Dedifferentiated amniotic fluid mesenchymal stem cell (primary cell): ENCODE measurements around the gene GLO1.
A peak's percentile ranks its signal among the peaks of the same experiment; 100 is the strongest.

Source experiments
- DNase-seq: peaks from one replicate; pipeline ENCODE4 v3.0.0-alpha.2; 2016; ENCODE audit errors: extremely low spot score

GLO1 gene

DNA sequence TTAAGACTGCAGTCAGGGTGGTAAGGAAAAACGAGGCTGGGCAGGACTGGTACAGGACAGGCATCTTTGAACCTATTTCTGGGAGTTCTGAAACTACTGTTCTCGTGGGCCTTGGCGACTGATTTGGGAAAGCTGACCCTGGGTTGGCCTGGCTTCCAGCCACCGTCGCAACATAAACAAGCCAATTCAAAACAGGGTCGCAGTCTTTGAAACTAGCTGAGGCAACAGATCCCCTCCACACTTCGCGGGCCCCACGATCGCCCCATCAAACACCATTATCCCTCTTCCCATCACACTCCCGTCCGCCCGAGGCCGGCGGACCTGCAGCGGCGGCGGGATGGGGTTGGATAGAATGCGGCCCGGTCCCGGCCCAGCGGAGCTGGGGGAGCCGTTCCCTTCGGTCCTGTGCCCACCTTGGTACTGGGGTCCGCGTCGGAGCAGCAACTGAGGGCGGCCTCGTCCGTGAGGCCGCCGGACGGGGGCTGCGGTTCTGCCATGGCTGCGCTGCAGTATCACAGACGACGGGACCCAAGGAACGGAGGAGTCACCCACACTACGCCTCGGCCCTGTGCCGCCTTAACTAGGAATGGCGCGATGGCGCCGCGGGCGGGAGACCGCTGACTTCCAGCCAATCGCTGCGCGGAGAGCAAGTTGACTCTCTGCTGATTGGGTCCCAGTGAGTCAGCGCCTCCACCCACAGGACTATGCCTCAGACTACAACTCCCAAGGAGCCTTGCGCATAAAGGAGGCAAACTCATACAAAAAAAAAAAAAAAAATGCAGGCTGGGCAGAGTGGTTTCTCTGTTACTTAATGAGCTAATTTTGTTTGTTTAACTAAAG is at the start of gene GLO1:
Gene GLO1, minus strand, starts transcription at position 588 of the 840 bp plus-strand sequence. Its CDS starts 91 bp downstream, at position 497.
- peak; percentile 99 for DNase-seq

DNA sequence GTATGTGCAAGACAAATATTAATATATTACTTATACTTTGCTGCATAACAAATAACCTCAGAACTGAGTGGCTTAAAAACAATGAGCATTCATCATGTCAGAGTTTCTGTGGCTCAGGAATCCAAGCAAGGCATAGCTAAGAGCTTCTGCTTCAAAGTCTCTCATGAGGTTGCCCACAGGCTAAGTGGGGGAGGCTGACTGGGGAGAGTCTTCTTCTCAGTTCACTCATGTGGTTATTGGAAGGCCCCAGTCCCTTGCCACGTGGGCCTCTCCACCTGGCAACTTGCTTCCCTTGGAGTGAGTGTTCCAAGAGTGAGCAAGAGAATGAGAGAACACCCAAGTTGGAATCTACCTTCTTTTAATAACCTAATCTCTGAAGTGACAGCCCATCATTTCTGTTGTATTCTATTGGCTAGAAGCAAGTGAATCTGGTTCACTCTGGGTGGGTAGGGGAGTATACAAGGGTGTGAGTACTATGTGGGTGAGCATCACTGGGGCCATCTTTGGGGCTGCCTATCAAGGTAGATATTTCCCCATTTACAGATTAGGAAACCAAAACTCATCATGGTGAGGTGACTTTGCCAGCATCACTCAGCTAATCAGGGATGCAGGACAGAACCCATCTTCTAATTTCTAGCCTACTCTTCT is 48.1 kb upstream of the GLO1 start:
- no peak for DNase-seq

DNA sequence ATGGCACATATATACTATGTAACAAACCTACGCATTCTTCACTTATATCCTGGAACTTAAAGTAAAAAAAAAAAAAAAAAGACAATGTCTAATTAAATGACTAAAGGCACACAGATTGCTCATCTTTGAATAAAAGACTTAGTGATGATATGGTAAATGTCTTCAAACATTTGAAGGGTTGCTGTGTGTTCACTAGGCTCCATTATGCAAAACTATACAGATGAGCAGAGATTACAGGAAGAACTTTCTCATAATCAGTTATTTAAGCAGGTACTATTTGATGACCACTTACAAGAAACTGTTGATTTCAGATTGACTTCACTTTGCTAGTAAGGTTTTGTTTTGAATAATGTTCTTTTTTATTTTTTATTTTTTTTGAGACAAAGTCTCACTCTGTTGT is 46.5 kb upstream of the GLO1 start:
- DNase-seq: no peak

DNA sequence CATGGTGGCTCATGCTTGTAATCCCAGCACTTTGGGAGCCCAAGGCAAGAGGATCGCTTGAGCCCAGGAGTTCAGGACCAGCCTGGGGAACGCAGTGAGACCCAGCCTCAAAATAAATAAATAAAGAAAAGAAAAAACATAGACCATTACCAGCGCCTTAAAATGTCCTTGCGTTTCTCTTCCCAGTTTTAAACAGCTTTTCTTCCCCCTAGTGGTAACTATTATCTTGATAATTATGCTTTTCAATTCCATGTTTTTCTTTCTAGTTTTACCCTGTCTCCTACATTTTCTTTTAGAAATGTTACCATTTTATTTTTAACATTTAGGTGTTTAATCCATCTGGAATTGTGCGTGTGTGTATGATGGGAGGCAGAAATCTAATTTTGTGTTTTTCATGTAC is 36.6 kb upstream of the GLO1 start:
- no peak for DNase-seq

DNA sequence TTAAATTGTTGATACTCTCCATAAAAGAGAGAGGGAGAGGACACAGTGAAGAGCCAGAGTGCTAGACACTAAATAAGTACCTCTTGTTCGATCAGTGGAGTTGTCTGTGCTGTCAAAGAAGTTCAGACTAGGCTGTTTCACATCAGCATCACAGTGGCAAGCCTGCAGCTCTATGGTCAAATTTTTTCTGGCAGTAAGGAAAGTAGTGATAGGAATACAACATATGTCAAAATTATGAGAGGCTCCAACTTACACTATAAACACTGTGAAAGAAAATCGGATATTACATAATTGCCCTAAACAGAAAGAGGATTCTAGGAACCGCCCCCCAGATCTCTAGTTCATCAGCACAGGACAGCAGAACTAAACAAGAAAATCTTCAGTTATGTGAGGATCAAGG is 35.3 kb upstream of the GLO1 start:
- DNase-seq: no peak

DNA sequence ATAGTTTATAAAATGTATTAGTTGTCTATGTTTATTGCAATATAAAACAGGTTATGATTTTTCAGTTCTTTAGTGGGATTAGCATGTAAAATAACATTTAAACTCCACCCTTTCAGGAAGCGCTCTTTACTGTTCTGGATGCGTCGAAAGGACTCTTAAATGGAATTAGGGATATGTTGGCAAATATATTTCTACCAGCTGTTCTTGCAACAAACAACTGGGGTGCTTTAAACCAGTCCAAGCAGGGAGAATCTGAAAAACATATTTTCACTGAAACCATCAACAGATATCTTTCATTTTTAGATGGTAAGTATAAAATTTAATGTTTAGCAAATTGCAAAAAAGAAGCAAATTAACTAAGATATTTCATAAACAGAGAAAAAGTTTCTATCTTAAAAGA is 34.0 kb upstream of the GLO1 start:
- no peak for DNase-seq

DNA sequence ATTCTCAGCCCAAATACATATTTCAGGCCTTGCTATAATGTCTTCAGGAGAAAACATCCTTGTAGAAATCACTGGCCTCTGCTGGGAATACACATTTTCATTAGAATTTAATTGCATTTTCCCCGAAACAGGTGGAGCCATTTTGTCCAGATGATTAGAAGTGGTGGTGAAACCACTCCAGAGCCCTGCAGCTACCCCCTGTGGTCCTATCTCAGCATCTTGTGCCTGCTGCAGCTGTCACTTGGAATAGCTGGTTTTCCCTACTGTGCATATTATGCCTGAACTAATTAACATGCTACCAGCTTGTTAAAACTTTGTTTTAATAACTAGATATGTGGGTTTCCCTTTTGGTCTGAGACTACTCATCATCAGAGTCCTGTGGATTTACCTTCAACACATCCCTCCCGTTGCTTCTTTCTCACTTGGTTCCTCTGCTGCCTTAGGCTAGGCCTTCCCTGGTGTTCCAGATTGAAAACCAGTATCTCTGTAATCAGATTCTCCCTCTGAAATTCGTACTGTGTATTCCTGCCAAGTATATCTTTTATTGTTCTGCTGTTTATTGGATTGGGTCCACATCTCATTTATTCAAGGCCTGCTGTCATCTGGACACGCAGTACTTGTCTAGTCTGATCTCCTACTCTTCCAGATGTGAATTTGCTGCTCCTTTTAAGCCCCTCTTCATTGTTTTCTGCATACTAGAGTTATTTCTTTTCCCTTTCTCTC is 27.4 kb upstream of the GLO1 start:
- DNase-seq: no peak

DNA sequence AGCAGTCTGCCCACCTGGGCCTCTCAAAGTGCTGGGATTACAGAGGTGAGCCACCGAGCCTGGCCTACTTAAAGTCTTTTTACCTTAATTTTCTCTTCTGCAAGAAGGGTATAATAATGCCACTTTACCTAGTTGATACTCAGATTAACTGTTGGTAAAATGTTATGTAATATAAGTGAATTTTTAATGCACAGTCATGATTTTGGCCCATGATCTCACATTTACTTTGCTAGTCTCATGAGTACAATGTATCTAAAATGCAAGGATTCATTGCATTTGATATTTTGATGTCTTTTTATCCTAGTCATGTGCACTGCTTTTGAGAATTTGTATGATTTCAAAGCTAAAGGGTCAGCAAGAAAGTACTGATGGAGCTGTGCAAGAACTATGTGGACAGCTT is 25.3 kb upstream of the GLO1 start:
- no peak for DNase-seq

DNA sequence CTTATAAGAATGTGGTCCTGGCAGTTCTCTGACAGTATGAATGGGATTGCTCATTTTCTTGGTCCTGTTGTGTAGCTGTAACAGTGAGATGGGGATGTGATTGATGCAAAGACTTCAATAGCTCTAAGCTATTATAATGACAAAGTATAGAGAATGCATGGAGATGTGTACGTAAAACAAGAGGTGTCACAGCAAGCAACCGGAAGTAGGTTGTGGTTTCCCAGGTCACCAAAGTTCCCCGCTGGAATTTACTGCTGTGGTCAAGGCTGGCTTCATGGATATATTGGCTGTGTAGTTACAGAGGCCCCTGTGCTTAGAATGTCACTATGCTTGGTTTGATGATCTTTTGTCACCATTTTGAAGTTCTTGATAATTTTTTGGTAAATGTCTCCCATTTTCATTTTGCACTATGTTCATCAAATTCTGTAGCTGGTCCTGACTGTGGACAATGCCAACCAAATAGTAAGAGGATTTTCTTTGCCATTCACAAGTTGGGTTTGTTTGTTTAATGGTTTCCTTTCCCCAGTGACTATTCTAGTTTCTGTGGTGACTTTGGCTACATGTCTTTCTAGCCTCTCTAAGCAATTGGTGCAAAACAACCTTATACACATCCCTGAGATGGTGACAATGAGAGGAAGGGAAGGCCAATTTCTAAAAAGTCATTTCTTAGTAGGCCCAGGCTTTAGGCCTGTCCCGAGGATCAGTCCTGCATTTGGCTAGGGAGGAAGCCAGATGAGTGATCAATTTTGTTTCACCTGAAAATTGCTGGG is 22.7 kb upstream of the GLO1 start:
- DNase-seq: no peak

DNA sequence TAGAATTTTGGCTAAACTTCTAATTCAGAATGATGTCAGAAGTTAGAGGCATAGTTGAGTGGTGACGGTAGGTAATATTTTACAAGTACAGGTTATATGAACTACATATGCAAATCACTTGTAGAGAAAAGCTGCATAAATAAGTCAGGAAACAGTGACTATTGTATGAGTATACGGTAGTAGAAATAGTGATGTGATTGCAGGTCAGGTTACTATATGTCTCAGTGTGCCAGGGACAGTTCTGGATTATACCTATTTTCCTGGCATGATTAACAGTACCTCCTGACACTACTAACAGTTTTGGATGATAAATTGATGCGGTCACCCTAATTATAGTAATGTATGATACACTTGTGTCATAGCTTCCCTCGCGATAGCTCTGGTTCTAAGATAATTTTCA is 21.4 kb upstream of the GLO1 start:
- no peak for DNase-seq

DNA sequence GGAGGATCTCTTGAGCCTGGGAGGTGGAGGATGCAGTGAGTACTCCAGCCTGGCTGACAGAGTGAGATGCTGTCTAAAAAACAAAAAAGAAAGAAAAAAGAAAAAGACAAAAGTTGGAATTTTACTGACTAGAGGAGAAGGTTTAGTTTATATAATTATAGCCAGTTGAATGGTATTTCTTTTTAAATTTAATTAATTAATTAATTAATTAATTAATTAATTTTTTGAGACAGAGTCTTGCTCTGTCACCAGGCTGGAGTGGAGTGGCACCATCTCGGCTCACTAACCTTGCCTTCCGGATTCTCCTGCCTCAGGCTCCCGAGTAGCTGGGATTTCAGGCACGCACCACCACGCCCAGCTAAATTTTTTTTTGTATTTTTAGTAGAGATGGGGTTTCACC is 20.8 kb upstream of the GLO1 start:
- DNase-seq: no peak

DNA sequence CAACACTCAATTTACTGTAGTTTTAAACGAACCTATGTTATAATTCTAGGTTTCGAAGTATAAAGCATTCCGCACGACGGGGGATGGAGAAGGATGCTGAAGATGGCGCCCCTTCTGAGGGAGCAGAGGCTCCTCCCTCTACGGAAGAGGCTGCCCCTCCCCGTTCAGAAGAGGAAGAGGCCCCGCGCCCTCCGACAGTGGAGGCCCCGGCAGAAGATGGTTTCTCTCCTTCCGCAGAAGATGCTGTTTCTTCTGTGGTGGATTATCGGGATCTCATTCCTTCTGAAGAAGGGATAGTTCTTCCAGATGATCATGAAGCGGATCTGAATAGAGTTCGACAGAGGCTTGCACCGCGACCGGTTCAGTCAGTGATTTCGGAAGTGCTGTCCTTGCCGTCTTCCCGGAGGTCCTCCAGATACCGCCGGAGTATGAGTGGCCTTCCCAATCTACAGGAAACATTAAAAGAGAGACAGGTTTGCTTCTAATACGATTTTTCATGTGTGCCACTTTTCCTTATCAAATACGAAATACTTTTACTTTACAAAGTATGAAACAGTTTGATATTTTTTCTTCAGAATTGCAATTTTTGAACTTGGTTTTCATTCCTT is 19.9 kb upstream of the GLO1 start:
- DNase-seq: no peak

DNA sequence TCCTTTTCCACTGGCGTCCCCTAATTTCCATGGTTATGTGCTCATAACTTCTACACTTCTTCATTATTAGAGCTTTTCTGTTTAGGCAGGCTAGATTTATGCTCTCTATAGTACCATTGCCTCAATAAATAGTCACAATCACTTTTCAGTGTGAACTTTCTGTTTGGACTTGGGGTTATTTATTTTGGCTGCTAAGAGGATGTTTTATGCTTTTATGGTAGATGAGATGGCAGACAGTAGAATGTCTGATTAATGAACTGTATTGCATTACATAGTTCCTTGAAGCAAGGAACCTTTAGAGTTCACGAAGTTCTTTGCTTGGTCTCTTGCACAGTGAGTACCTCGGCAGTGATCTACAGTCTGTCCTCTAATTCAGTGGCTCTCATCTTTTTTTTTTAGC is 19.1 kb upstream of the GLO1 start:
- DNase-seq: no peak

DNA sequence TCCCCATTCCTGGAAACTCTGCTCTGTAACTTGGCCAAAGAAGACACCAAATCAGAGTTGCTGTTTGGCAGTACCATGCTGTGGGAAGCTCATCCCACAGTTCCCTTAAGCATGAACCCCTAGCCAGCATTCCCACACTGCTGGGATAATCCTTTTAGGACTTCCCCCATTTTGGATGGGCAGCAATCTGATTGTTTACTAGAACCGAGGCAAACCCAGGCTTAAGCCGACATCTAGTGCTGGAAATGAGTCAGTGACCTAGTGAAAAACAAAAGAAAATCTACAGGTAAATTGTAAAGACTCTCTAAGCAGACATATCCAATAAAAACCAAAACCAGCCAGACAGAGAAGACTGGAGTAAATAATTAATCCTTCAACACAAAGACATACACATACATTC is 17.4 kb upstream of the GLO1 start:
- no peak for DNase-seq

DNA sequence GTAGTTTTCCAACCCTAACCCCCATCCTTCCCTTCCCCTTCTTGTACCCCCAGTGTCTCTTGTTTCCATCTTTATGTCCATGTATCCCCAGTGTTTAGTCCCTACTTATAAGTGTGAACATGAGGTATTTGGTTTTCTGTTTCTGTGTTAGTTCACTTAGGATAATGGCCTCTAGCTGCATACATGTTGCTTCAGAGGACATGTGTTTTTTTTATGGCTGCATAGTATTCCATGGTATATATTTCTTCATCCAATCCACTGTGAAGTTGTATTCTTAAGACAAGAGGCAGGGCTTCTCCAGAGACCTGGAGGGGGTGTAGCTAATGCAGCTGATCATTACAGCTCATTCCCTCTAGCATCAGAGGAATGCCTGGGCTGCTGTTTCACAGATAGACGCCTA is 16.4 kb upstream of the GLO1 start:
- no peak for DNase-seq

DNA sequence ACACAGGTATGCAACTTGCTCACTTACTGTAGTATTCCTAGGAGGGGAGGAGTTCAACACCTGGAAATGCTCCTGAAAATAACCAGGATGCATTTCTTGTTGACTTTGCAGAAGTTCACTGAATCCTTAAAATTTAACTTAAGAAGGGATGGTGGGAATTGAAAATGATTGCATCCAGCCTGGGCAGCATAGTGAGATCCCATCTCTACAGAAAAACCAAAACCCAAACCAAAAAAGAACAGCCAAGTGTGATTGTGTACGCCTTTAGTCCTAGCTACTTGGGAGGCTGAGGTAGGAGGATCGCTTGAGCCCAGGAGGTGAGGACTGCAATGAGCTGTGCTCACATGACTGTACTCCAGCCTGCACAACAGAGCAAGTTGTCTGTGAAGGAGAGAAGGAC is 13.9 kb upstream of the GLO1 start:
- DNase-seq: no peak

DNA sequence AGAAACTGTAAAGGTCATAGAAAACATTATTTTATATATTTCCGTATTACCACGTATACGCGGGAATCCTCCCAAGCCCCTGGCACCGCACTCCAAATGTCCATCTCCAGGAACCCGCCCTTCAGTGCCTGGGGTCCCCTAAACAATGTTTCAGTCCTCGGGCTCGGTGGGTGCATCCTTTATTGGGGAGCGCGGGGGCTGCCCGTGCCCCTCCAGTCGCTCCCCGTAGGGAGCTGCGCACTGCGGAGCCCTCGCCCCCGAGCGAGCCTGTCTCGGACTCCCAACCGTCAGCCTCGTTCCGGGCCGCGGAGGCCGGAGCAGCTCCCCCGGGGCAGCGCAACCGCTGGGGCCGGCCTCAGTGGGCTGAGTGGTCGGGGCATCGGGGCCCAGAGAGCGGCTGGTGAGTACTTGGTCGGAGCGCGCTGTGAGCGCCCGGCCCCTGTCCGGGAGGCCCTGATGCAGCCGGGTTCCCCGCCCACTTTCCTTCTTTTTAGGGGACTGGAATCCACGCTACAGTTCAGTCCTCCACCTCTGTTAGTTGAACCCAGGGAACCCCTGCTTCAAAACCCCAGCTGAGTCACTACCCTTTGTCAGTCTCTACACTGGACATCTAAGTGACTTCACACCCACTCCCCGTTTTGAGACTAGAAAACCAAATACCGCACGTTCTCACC is 12.2 kb upstream of the GLO1 start, which contains the start of gene DNAH8:
Gene DNAH8, plus strand, starts transcription at position 296 of the 674 bp plus-strand sequence. CDS start 7,499 bp downstream, outside the sequence.
- DNase-seq: no peak

DNA sequence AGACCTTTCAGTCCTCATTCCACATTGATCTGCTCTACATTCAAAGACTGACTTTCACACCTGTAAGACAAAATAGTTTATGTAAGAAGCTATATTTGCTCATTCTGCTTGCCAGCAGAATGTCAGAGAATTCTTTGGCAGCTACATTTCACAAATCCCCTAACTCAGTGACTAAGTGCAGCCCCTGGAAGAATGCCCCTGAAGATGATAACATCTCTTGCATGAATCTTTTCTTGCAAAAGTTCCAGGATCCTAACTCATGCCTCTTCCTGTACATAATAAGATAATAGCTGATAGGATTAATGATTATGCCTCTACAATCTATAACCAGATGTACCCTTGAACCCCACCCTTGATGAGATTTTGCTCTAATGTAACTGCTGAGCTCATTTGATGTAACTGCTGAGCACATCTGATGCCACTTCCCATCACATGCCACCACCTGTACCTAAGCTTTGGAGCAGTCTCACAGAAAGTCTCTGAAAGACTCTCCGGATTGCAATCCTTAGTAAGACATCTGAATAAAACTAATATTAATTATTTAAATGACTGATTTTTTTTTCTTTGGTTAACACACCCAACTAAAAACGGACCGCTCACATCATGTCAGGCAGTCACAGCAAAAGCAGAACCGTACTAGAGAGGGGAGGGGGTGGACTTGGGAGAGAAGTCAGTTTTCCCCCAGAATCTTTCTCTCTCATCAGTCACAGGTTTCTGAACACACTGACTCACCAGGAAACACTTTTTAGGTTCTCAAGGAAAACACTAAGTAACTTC is 11.5 kb upstream of the GLO1 start:
- DNase-seq: no peak

DNA sequence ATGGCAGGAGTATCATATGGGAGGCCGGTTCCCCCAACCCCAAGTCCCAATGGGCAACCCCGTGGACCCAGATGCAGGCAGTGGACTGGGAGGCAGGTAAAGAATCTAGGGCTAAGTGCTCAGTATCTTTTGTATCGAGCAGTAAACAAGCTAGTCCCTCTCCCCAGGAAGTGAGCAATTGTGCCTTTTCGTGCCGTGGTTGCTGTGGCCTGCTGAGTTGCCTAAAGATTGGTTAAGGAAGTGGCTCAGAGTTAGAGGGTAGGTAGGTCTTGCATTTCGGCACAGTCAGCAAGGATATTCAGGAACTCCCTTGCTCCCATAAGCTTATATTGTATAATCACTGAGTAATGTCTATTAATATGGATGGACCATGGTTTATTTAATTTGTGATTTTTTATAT is 10.9 kb upstream of the GLO1 start:
- DNase-seq: no peak

DNA sequence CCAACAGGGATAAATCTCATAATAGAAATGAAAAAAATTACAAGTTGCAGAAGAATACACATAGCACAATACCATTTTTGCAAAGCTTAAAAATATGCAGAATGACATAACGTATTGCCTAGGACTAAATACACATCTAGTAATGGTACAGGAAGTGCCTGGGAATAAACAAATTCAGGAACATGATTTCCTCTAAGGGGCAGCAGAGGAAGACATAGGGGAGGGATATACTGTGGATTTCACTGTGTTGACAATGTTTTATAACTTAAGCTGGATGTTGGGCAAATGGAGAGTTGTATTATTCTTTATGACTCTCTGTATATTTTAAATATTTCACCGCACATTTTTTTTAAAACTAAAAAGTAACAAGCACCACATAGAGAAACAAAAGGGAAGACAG is 5.6 kb upstream of the GLO1 start:
- DNase-seq: no peak
